GM12891 (cell line): ENCODE results near the gene SOHLH1.

Source experiments
- POLR2A ChIP-seq: IDR thresholded peaks from 2 replicates; pipeline ENCODE4 v1.6.1; 2011; ENCODE audit warnings: low read depth, low read length, control low read depth
- POLR2AphosphoS5 ChIP-seq: IDR thresholded peaks from 2 replicates; pipeline ENCODE4 v1.6.1; 2011; ENCODE audit warnings: low read depth, low read length, control low read depth
- POU2F2 ChIP-seq: IDR thresholded peaks from 2 replicates; pipeline ENCODE4 v1.6.1; 2011; ENCODE audit warnings: low read depth, mild to moderate bottlenecking, control low read depth, low read length, moderate library complexity
- SPI1 ChIP-seq: IDR thresholded peaks from 2 replicates; pipeline ENCODE4 v1.6.1; 2011; ENCODE audit warnings: low read depth, low read length, control low read depth

GRCh38 chr9:135737840-135738521, 38.7 kb upstream of the SOHLH1 start:
- TF ChIP-seq POU2F2 (no peak), POLR2A (no peak), SPI1 (no peak), POLR2AphosphoS5 (no peak)
